Neural progenitor cell (in vitro differentiated cells): ENCODE results near the gene TEX51. TPM values are rescaled to one million over a fixed set of nuclear protein-coding genes. Genes with fewer than 3 reads are reported as not detected.

ENCODE experiments used
- DNase-seq: peaks from one replicate; pipeline ENCODE4 v3.0.0-alpha.2; 2016; ENCODE audit warnings: low spot score
- H2AFZ ChIP-seq: fragments of 200-600 bp; sonication (generic); replicated peaks from 2 replicates; pipeline ENCODE4 v1.6.1; 2016; ENCODE audit warnings: antibody characterized with exemption
- H3F3A ChIP-seq: fragments of 200-600 bp; sonication (generic); 2 replicates; pipeline ENCODE4 v1.6.1; 2016; ENCODE audit warnings: antibody characterized with exemption, low read depth
- H3K27ac ChIP-seq: fragments of 200-600 bp; sonication (generic); 2 replicates; pipeline ENCODE4 v1.5.1; 2016; ENCODE audit warnings: mild to moderate bottlenecking
- H3K27me3 ChIP-seq: fragments of 200-600 bp; sonication (generic); 2 replicates; pipeline ENCODE4 v1.6.1; 2016; ENCODE audit warnings: mild to moderate bottlenecking, moderate library complexity
- H3K36me3 ChIP-seq: fragments of 200-600 bp; sonication (generic); 2 replicates; pipeline ENCODE4 v1.5.1; 2016
- H3K4me1 ChIP-seq: fragments of 200-600 bp; sonication (generic); 2 replicates; pipeline ENCODE4 v1.6.1; 2016; ENCODE audit warnings: mixed run types
- H3K4me2 ChIP-seq: fragments of 200-600 bp; sonication (generic); 2 replicates; pipeline ENCODE4 v1.6.1; 2016
- H3K4me3 ChIP-seq: fragments of 200-600 bp; sonication (generic); 2 replicates; pipeline ENCODE4 v1.5.1; 2016
- H3K79me2 ChIP-seq: fragments of 200-600 bp; sonication (generic); 2 replicates; pipeline ENCODE4 v1.6.1; 2016; ENCODE audit warnings: low read depth
- H3K9ac ChIP-seq: fragments of 200-600 bp; sonication (generic); 2 replicates; pipeline ENCODE4 v1.6.1; 2016
- H3K9me3 ChIP-seq: fragments of 200-600 bp; sonication (generic); 2 replicates; pipeline ENCODE4 v1.5.1; 2016; ENCODE audit warnings: low read depth
- H4K20me1 ChIP-seq: fragments of 200-600 bp; sonication (generic); 2 replicates; pipeline ENCODE4 v1.6.1; 2016; ENCODE audit warnings: low read depth
- H3K27ac Mint-ChIP-seq: 3 replicates; pipeline ENCODE4 v1.8.0; 2021; ENCODE audit warnings: mixed read lengths
- H3K27me3 Mint-ChIP-seq: 2 replicates; pipeline ENCODE4 v1.8.0; 2022; ENCODE audit warnings: low read depth, mild to moderate bottlenecking, inconsistent platforms, moderate library complexity, mixed read lengths; ENCODE audit not compliant: insufficient read depth
- H3K36me3 Mint-ChIP-seq: 3 replicates; pipeline ENCODE4 v1.8.0; 2021; ENCODE audit warnings: mixed read lengths
- H3K4me1 Mint-ChIP-seq: 3 replicates; pipeline ENCODE4 v1.8.0; 2021; ENCODE audit warnings: mixed read lengths
- H3K4me3 Mint-ChIP-seq: 3 replicates; pipeline ENCODE4 v1.8.0; 2021; ENCODE audit warnings: mild to moderate bottlenecking, moderate library complexity, mixed read lengths
- H3K9me3 Mint-ChIP-seq: 3 replicates; pipeline ENCODE4 v1.8.0; 2020; ENCODE audit warnings: mixed read lengths
- CTCF ChIP-seq: fragments of 200-600 bp; sonication (generic); IDR thresholded peaks from 2 replicates; pipeline ENCODE4 v1.5.1; 2017; ENCODE audit warnings: antibody characterized with exemption, mild to moderate bottlenecking
- EZH2 ChIP-seq: fragments of 200-600 bp; sonication (generic); IDR thresholded peaks from 2 replicates; pipeline ENCODE4 v1.6.1; 2017; ENCODE audit warnings: antibody characterized with exemption, mild to moderate bottlenecking, moderate library complexity
- EZH2phosphoT487 ChIP-seq: fragments of 200-600 bp; sonication (generic); IDR thresholded peaks from 2 replicates; pipeline ENCODE4 v1.6.1; 2017; ENCODE audit warnings: antibody characterized with exemption
- total RNA-seq: library from RNA; depleted of rRNA; stranded (reverse); fragments of >200 nt; gene quantifications from 2 replicates; pipeline ENCODE4 v1.2.3, GENCODE V29; 2015; ENCODE audit warnings: low replicate concordance

TEX51 gene
- total RNA-seq, 1 donor from 2014 or later, result not detected

GRCh38 chr2:126885751-126886210 is 12.9 kb upstream of the TEX51 start:
- H4K20me1 ChIP-seq, result no peaks in the 10 kb centered on the region
- no peaks in the 10 kb centered on the region for H3K9me3 ChIP-seq
- peak overlapping the region; percentile 14 for H3K4me3 ChIP-seq
- Mint-ChIP-seq H3K9me3 (no peaks in the 10 kb centered on the region), H3K36me3 (no peaks in the 10 kb centered on the region), H3K27me3 (peaks cover 7% of the 10 kb centered on the region), H3K27ac (no peak overlapping the region), H3K4me3 (no peak overlapping the region), H3K4me1 (peaks cover 12% of the 10 kb centered on the region)
- peaks cover 8% of the 10 kb centered on the region for H3K27me3 ChIP-seq
- H3F3A ChIP-seq, result no peaks in the 10 kb centered on the region
- H3K4me2 ChIP-seq, result peak overlapping the region; percentile 64
- no peaks in the 10 kb centered on the region for H3K4me1 ChIP-seq
- H3K36me3 ChIP-seq, result no peaks in the 10 kb centered on the region
- DNase-seq, result no peak
- no peak overlapping the region for H3K27ac ChIP-seq
- H3K79me2 ChIP-seq, result no peaks in the 10 kb centered on the region
- peak overlapping the region; percentile 98 for H2AFZ ChIP-seq
- no peak overlapping the region for H3K9ac ChIP-seq
- no peak for TF ChIP-seq EZH2phosphoT487
- no peak for TF ChIP-seq EZH2
- no peak for TF ChIP-seq CTCF

GRCh38 chr2:126886211-126886915 is 12.3 kb upstream of the TEX51 start:
- peak; percentile 91 for DNase-seq
- Histone ChIP-seq H3K27ac (no peak overlapping the region), H3K4me3 (peak overlapping the region; percentile 14), H3K27me3 (peaks cover 8% of the 10 kb centered on the region), H2AFZ (peak overlapping the region; percentile 98), H3K9ac (no peak overlapping the region), H3K9me3 (no peaks in the 10 kb centered on the region), H3K36me3 (no peaks in the 10 kb centered on the region), H4K20me1 (no peaks in the 10 kb centered on the region), H3F3A (no peaks in the 10 kb centered on the region), H3K4me1 (no peaks in the 10 kb centered on the region), H3K4me2 (peak overlapping the region; percentile 64), H3K79me2 (no peaks in the 10 kb centered on the region)
- TF ChIP-seq EZH2phosphoT487 (no peak), CTCF (peak; percentile 83)
- H3K9me3 Mint-ChIP-seq, result no peaks in the 10 kb centered on the region
- H3K4me3 Mint-ChIP-seq, result no peak overlapping the region
- peaks cover 7% of the 10 kb centered on the region for H3K27me3 Mint-ChIP-seq
- no peaks in the 10 kb centered on the region for H3K36me3 Mint-ChIP-seq
- no peak overlapping the region for H3K27ac Mint-ChIP-seq
- peaks cover 17% of the 10 kb centered on the region for H3K4me1 Mint-ChIP-seq

GRCh38 chr2:126886916-126887280 is 11.8 kb upstream of the TEX51 start:
- Histone ChIP-seq H3K27ac (no peak overlapping the region), H4K20me1 (no peaks in the 10 kb centered on the region), H3K4me2 (peak overlapping the region; percentile 64), H3K4me1 (no peaks in the 10 kb centered on the region), H3K79me2 (no peaks in the 10 kb centered on the region), H3K9me3 (no peaks in the 10 kb centered on the region), H3K36me3 (no peaks in the 10 kb centered on the region), H3K27me3 (peaks cover 8% of the 10 kb centered on the region), H2AFZ (peak overlapping the region; percentile 98), H3F3A (no peaks in the 10 kb centered on the region), H3K9ac (no peak overlapping the region), H3K4me3 (no peak overlapping the region)
- no peak overlapping the region for H3K27ac Mint-ChIP-seq
- no peaks in the 10 kb centered on the region for H3K9me3 Mint-ChIP-seq
- no peak overlapping the region for H3K4me3 Mint-ChIP-seq
- no peak for DNase-seq
- H3K27me3 Mint-ChIP-seq, result peaks cover 7% of the 10 kb centered on the region
- no peaks in the 10 kb centered on the region for H3K36me3 Mint-ChIP-seq
- H3K4me1 Mint-ChIP-seq, result peaks cover 21% of the 10 kb centered on the region
- TF ChIP-seq EZH2phosphoT487 (no peak), EZH2 (no peak), CTCF (no peak)
